Measurements from ENCODE around the gene MACROD2.

MACROD2 gene

GRCh38 chr20:15248618-15249395, 1253.5 kb downstream of the MACROD2 start:
- Histone ChIP-seq H3K4me1 (ENCODE audit: control insufficient read depth, insufficient read depth, low read length) (no peaks in the 10 kb centered on the region), H3K36me3 (ENCODE audit: control insufficient read depth in 2 of 2, insufficient read depth in 1 of 2, low read length in 2 of 2) (no peaks in the 10 kb centered on the region), H3K9me3 (ENCODE audit: control insufficient read depth, insufficient read depth, low read depth, low read length) (no peaks in the 10 kb centered on the region), H3K27ac (ENCODE audit: extremely low read depth, low read depth, low read length) (no peak overlapping the region), H3K4me3 (ENCODE audit: low read depth, low read length) (no peak overlapping the region)
- ChIA-PET CTCF (no interaction called here), POLR2A (no interaction called here)
- TF ChIP-seq ZSCAN18 (tag by site-specific recombination; IDR thresholded peaks at IDR 0.05) (no peak), ZNF404 (tag by site-specific recombination; IDR thresholded peaks at IDR 0.05) (no peak), ZNF843 (tag by site-specific recombination; IDR thresholded peaks at IDR 0.05) (no peak), ZNF654 (tag by site-specific recombination; IDR thresholded peaks at IDR 0.05; ENCODE audit: low read depth) (no peak), BCL6B (tag by site-specific recombination; IDR thresholded peaks at IDR 0.05) (no peak), ZNF776 (tag by site-specific recombination; IDR thresholded peaks at IDR 0.05; ENCODE audit: borderline replicate concordance) (no peak), TCF7L2 (IDR thresholded peaks at IDR 0.05; ENCODE audit: borderline replicate concordance, low read depth, low read length) (no peak), ZNF223 (tag by site-specific recombination; IDR thresholded peaks at IDR 0.05) (no peak), GLIS1 (tag by site-specific recombination; IDR thresholded peaks at IDR 0.05) (no peak), ZNF530 (tag by site-specific recombination; IDR thresholded peaks at IDR 0.05; ENCODE audit: low read depth) (no peak), ZNF704 (tag by site-specific recombination; IDR thresholded peaks at IDR 0.05) (no peak), ZNF660 (tag by site-specific recombination; IDR thresholded peaks at IDR 0.05) (no peak), ZIC2 (tag by site-specific recombination; IDR thresholded peaks at IDR 0.05) (no peak), KLF17 (tag by site-specific recombination; IDR thresholded peaks at IDR 0.05) (no peak), ZNF555 (tag by site-specific recombination; conservative IDR thresholded peaks at IDR 0.05) (no peak), GLI2 (tag by site-specific recombination; IDR thresholded peaks at IDR 0.05; ENCODE audit: borderline replicate concordance, low read depth) (no peak), ZNF501 (tag by site-specific recombination; IDR thresholded peaks at IDR 0.05) (no peak), KLF9 (tag by site-specific recombination; IDR thresholded peaks at IDR 0.05; ENCODE audit: low read depth) (no peak)

GRCh38 chr20:15251171-15251570, 1255.9 kb downstream of the MACROD2 start:
- CTCF ChIA-PET, result interaction anchor here (0.6 kb wide), 2 partner anchors 639 to 1054 kb away, joined by 4 read pairs; no protein-coding TSS in a partner anchor
- Histone ChIP-seq H3K27ac (ENCODE audit: extremely low read depth, low read depth, low read length) (no peak overlapping the region), H3K4me1 (ENCODE audit: control insufficient read depth, insufficient read depth, low read length) (no peaks in the 10 kb centered on the region), H3K36me3 (ENCODE audit: control insufficient read depth in 2 of 2, insufficient read depth in 1 of 2, low read length in 2 of 2) (no peaks in the 10 kb centered on the region), H3K4me3 (ENCODE audit: low read depth, low read length) (no peak overlapping the region), H3K9me3 (ENCODE audit: control insufficient read depth, insufficient read depth, low read depth, low read length) (no peaks in the 10 kb centered on the region)
- POLR2A ChIA-PET, result no interaction called here
- no peak for TF ChIP-seq ZNF791 (tag by site-specific recombination; IDR thresholded peaks at IDR 0.05)
- no peak for TF ChIP-seq ZNF140 (tag by site-specific recombination; IDR thresholded peaks at IDR 0.05)
- no peak for TF ChIP-seq GLIS2 (tag by site-specific recombination; IDR thresholded peaks at IDR 0.05)
- no peak for TF ChIP-seq ZNF585B (tag by site-specific recombination; IDR thresholded peaks at IDR 0.05)
- no peak for TF ChIP-seq ZNF169 (tag by site-specific recombination; IDR thresholded peaks at IDR 0.05)
- no peak for TF ChIP-seq ZNF26 (tag by site-specific recombination; IDR thresholded peaks at IDR 0.05)
- no peak for TF ChIP-seq ZNF155 (tag by site-specific recombination; IDR thresholded peaks at IDR 0.05)
- no peak for TF ChIP-seq SETDB1 (IDR thresholded peaks at IDR 0.05; ENCODE audit: insufficient read length, low read length)
- no peak for TF ChIP-seq ZNF792 (tag by site-specific recombination; IDR thresholded peaks at IDR 0.05)
- no peak for TF ChIP-seq ZSCAN23 (tag by site-specific recombination; IDR thresholded peaks at IDR 0.05)
- TF ChIP-seq ZNF398 (tag by site-specific recombination; IDR thresholded peaks at IDR 0.05), result no peak
